22Rv1 (cell line): Measurements from ENCODE around the gene RASA3.

Experiments used
- H3K27ac ChIP-seq: fragments of 450-650 bp; 2 replicates; pipeline ENCODE4 v1.5.1; 2017
- ZFX ChIP-seq: fragments of 450-650 bp; IDR thresholded peaks from 2 replicates; pipeline ENCODE4 v1.6.1; 2017; ENCODE audit warnings: antibody characterized with exemption, borderline replicate concordance
- TF ChIP-seq, protein P1 (sequence below): fragments of 450-650 bp; IDR thresholded peaks from 2 replicates; pipeline ENCODE4 v1.5.1; 2017; ENCODE audit warnings: mild to moderate bottlenecking

RASA3 gene

DNA sequence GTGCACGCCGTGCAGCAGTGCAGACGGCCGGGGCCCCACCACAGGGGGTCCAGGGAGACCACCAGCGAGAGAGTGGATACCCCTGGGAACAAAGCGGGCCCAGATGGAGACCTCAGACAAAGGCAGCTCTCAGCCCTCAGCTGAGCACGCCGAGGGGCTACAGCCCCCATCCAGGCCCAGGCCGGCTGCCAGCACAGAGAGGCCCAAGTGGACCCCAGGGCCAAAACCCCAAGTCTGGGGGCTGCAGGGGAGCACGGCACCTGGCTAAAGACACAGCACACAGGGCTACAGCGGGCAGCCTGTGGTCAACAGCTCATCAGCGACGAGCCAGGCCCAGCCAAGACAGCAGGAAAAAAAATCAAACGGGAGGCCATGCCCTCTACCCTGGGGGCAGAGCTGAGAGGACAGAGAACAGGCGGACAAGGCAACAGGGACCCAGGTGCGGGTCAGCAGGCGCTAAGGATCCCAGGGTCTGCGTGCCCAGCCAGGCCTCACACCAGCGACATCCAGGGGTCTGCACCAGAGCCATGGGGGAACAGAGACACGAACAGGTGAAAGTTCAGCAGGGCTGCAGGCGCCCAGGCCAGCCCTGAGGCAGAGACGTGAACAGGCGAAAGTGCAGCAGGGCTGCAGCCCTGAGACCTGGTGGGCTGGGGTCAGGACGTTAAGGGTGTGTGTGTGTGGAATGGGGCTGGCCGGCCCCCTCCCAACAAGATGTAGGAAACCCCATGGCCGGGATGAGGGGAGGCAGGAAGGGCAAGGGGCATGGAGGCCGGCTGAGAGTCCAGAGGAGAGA is 34.3 kb downstream of the RASA3 start:
- H3K27ac ChIP-seq = no peak overlapping the region
- no peak for TF ChIP-seq ZFX
- TF ChIP-seq, protein P1, sequence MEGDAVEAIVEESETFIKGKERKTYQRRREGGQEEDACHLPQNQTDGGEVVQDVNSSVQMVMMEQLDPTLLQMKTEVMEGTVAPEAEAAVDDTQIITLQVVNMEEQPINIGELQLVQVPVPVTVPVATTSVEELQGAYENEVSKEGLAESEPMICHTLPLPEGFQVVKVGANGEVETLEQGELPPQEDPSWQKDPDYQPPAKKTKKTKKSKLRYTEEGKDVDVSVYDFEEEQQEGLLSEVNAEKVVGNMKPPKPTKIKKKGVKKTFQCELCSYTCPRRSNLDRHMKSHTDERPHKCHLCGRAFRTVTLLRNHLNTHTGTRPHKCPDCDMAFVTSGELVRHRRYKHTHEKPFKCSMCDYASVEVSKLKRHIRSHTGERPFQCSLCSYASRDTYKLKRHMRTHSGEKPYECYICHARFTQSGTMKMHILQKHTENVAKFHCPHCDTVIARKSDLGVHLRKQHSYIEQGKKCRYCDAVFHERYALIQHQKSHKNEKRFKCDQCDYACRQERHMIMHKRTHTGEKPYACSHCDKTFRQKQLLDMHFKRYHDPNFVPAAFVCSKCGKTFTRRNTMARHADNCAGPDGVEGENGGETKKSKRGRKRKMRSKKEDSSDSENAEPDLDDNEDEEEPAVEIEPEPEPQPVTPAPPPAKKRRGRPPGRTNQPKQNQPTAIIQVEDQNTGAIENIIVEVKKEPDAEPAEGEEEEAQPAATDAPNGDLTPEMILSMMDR = no peak

DNA sequence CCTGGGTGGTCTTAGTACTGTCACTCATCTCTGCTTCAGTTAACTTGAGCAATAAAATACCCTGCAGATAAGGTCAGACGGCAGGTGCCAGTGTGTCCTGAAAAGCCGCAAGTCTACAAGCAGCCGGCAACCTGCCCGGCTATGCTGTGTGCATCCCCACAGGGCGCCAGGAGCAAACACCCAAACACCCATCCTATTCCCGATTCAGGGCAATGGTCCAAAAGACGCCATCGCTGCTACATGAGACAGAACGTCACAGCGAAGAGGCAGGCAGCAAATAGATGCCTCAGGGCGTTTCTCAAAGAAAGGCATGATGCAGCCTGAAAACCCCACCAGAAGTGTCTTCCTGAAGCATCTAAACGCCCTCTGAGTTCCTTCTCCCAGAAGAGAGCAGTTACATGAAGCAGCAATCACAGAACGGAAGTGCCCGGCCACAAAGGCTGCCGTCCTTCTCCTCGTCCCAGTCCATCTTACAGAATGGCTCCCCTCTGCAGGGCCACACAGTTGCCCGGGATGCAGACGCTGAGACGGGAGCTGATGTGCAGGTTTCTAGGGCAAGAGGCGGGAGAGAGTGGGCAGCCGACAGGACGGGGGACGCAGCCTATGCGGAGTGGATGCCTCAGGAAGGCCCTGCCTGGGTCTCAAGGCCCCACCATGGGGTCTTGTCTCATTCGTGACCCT is 35.1 kb downstream of the RASA3 start:
- H3K27ac ChIP-seq = no peak overlapping the region
- TF ChIP-seq, protein P1 = no peak
- no peak for TF ChIP-seq ZFX

DNA sequence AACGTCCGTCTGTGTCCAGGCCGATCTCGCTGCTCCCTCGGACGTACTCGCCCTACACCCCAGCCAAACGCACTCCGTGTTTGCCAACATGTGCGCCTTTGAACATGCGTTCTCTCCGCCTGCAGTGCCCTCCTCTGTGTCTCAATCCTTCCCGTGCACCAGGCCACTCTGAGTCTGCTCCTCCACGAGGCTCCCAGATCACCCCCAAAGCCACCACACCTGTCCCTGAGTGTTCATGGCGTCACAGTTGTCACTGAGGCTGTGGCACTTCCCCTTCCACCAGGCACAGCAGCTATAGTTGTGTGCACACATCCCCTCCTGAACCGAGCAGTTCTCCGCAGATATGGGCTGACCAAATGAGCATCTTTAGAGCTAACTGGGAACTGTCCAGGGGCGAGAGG is 35.6 kb downstream of the RASA3 start:
- no peak for TF ChIP-seq ZFX
- TF ChIP-seq, protein P1 = no peak
- no peak overlapping the region for H3K27ac ChIP-seq

DNA sequence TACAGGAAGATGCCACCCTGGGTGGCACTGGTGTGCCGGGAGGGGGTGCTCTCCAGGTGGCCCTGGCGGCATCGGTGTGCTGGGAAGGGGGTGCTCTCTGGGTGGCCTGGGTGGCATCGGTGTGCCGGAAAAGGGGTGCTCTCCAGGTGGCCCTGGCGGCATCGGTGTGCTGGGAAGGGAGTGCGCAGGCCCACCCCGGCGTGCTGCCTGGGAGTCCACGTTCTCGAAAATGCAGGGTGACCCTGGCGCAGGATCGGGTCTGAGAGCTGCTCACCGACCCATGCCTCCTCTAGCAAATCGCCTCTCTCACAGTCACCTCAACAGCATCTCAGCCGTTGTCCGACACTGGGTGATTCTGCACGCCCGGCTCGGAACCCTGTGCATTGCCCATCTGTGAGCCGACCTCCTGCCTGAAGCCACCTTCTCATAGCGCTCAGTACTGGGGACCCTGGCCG is 36.4 kb downstream of the RASA3 start:
- no peak overlapping the region for H3K27ac ChIP-seq
- no peak for TF ChIP-seq ZFX
- TF ChIP-seq, protein P1 = no peak

DNA sequence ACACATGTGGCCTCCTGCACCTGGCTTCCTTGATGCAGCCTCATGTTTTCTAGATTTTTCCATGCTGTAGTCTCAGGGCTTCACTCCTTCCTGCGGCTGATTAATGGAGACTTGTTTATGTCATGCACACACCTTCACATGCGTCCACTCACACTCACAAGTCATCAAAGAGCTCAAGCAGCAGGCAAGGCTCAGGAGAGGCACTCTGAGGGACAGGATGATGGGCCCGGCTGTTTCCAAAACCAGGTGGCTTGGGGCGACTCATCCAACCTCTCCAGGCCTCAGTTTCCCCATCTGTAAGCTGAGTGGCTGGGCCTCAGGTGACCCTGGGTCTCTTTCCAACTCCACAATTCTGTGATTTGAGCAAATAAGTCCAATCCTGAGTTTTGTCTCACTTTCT is 36.9 kb downstream of the RASA3 start:
- no peak for TF ChIP-seq ZFX
- TF ChIP-seq, protein P1 = no peak
- H3K27ac ChIP-seq = no peak overlapping the region

DNA sequence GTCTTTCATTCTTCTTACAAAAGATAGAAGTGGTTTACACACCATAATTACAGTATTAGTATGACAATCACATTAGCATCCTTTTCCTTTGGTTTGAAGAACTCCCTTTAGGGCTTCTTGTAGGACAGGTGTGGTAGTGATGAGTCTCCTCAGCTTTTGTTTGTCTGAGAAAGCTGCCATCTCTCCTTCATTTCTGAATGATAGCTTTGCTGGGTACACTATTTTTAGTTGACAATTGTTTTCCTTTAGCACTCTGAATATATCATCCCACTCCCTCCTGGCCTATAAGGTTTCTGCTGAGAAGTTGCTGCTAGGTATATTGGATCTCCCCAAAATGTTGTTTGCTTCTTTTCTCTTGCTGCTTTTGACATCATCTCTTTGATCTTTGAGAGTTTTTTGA is 39.3 kb downstream of the RASA3 start:
- H3K27ac ChIP-seq = no peak overlapping the region
- TF ChIP-seq, protein P1 = no peak
- TF ChIP-seq ZFX = no peak

DNA sequence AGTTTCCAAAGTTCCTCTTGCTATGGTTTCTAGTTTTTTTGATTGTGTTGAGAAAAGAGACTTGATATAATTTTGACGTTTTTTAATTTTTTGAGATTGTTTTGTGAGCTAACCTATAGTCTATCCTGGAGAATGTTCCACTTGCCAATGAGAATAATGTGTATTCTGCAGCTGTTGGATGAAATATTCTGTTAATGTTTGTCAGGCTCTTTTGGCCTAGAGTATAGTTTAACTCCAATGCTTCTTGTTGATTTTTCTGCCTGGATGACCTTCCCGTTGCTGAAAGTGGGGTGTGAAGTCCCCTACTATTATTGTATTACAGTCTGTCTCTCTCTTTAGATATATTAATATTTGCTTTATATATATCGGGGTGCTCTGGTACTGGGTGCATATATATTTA is 40.0 kb downstream of the RASA3 start:
- TF ChIP-seq, protein P1 = no peak
- no peak for TF ChIP-seq ZFX

More for the DNA sequence above, 40.0 kb downstream of the RASA3 start:
- no peak overlapping the region for H3K27ac ChIP-seq
